ENCODE data around the gene CRIP3.
"Not testable (repeated sequence)": the region's sequence is repeated elsewhere in the genome, so short reads cannot be mapped to it uniquely, and the experiment has no call there.

Gene CRIP3

DNA sequence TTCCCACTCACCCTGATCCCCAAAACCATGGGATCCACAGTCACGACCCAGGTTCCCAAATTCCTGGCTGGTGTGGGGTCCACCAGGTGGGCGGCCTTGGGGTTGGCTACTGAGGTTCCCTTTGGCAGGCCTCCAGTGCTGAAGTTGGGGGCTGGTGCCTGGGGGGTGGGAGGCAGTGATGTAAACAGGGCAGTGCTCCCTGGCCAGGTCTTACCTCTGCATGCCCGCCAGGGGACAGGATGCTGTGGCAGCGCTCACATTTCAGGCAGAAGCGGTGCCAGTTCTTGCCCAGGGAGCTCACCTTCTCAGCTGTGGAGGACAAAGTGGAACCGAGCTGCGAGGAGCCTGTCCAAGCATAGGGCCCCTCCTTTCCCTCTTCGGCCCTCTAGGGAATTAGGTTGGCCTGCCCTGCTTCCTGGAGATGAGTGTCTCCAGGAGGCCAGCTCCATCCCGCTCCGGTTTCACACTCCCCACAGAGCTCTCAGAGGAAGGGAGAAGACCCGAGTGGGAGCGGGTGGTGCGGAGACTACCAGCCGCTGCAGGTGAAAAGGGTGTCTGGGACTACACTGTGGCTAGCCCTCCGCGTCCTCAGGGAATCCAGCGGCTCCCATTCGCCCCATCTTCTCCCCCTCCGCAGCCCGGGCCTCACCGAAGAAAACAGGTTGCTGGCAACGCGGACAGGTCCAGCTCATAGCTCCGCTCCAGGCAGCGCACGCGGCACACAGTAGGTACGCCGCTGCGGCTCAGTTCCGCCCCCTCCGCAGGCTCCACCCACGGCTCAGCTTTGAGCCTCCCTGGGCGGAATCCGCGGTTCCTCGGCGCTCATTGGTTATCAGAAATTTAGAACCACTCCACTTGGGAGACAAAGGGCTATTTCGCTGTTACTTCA lies at the start of gene CRIP3:
TSS of gene CRIP3 (minus strand) at position 726 of the 889 bp plus-strand sequence. CDS start at position 692, 34 bp downstream.
- peak; percentile 30 for DNase-seq (ENCODE audit: low read depth)

DNA sequence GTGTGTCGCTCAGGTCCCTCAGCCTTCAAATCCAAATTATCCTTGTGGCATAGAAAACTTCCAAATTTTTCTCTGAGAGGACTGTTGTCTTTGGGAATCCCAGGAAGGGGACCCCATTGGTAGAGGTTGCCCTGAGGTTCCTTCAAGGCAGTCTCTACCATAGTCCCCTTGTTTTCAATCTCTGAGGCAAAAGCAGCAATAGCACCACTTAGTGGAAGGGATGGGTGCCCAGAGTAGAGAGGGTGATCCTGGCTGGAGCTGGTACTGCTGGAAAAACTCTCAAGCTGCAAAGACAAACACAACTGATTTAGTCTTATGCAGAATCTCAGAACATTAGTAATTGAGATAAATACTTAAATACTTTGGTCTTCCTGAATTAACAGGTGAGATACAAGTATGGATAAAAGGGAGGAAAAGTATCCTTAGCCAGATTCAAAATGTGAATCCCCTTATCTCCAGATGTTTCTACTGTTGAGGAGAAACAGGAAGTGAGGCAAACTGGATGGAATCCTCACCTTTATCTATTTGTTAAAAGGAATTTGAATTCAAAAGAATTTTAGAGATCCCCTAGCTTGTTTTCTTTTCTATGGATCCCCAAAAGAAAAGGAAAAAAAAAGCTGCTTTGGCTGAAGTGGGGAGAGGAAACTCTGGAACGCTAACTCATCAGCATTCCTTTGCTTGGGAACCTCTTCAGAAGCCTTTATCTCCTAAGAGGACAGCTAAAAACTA lies 47.4 kb upstream of the CRIP3 start:
- DNase-seq (ENCODE audit: low read depth): no peak

DNA sequence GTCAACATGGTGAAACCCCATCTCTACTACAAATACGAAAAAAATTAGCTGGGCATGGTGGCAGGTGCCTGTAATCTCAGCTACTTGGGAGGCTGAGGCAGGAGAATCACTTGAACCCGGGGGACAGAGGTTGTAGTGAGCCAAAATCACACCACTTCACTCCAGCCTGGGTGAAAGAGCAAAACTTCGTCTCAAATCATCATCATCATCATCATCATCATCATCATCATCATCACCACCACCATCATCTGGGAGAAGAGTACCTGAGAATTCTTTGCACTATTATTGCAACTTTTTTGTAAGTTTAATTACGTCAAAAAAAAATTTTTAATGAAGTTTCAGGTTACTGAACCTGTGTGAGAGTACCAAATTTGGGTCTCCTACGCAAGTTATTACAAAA lies 43.3 kb upstream of the CRIP3 start:
- DNase-seq (ENCODE audit: low read depth): not testable (repeated sequence)

- DNase-seq (ENCODE audit: low read depth): no peak
These were observed 38.8 kb upstream of the CRIP3 start for GRCh38 chr6:43347444-43347843.

DNA sequence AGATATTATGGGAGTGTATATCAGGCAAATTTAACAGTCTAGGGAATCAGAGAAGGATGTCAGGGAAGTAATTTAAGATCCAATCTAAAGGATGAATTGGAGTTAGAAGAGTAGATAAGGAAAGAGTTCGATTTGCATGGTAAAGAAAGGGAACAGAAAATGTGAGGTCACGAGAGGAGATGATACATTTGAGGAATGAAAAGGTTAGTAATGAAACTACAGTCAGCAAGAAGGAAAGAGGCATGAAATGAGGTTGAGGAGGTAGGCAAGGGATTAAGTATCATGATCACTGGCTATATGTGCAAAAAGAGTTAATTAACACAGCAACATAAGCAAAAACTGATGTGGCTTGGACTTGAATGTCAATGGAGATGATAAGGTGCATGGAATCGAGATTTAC lies 38.4 kb upstream of the CRIP3 start:
- no peak for DNase-seq (ENCODE audit: low read depth)

- DNase-seq (ENCODE audit: low read depth): not testable (repeated sequence)
These were observed 37.6 kb upstream of the CRIP3 start for GRCh38 chr6:43346243-43346642.

DNA sequence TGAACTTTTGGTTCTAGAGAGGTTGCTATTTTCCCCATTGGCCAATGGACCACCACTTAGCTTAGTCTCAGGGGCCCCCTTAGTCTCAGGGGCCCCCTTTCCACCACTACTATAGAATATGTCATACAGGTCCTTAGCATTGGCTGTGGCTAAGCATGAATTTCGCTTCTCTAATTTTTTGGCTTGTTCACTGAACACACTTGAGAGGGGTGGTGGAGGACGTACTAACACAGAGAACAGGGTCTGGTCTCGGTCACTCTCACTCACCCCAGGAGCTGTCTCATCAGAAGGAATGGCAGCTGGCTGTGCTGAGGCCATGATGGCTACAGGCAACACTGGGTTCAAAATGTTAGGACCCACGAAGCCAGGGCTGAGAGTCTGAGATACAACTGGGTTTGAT lies 30.5 kb upstream of the CRIP3 start:
- no peak for DNase-seq (ENCODE audit: low read depth)

GRCh38 chr6:43338243-43338642 lies 29.6 kb upstream of the CRIP3 start:
- DNase-seq (ENCODE audit: low read depth): no peak

- no peak for DNase-seq (ENCODE audit: low read depth)
These were observed 27.8 kb upstream of the CRIP3 start for GRCh38 chr6:43336382-43336781.

DNA sequence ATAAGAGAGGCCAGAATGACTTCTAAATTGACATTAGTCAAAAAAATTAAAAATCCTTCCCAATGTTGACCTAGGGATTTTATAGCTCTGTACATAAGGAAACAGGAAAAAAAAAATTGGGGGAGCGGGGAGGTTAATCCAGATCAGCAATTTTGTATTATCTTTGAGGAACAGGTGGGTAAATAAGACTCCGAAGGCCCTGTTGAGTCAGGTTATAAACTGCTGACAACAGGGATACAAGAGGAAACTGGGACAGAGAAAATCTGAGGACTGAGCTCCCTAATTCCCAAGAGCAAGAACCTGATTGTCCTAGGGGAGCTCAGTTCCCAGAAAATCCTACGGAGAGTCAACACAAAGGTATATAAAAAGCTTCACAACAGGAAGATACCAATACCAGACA lies 26.8 kb upstream of the CRIP3 start:
- no peak for DNase-seq (ENCODE audit: low read depth)

DNA sequence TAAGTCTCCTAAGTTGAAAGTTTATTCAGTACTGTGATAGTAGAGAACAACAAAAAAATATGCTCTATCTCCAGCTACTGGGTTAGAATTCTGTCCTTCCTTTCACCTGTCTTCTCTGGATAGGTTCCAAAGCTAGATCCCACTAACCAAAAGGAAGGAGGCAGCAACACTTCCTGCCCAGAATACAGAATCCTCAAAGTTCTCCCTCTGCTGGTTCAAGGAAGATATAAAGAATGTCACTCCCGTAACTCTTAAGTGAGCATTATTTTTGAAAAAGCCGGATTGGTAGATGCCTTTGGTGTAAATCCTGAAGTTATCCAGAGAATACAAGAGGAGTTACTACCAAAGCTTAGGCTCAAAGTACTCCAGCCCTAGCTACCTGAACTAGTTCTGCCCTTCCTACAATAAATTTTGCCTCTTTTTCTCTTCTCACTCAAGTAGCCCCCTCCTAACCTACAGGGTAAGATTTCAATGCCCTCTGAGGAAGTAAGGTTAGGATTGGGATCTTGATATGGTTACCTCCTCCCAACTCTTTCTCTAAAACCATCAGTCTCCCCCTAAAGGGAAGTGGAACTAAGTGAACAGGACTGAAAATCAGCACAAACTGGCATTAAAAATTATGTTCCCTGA lies 26.0 kb upstream of the CRIP3 start:
- peak; percentile 28 for DNase-seq (ENCODE audit: low read depth)

GRCh38 chr6:43331891-43332290 lies 23.3 kb upstream of the CRIP3 start:
- no peak for DNase-seq (ENCODE audit: low read depth)

GRCh38 chr6:43331470-43331869 lies 22.8 kb upstream of the CRIP3 start:
- DNase-seq (ENCODE audit: low read depth): no peak

DNA sequence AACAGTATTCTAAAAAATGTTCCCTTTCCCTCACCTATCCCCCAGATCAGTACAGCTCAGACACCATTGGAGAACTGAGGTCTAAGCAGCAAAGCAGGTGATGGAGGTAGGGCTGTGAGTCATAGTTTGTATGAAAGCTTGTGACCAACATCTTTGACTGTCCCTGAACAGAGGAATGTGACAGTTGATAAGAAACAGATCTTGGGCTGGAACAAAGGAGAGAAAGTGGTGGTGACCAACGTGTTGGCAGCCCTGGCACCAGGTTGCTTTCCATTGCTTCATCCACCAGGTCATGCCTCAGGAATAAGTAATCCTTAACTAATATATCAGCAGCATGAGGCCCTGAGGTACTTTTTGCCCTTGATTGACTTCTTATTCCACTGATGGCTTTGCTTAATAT lies 19.9 kb upstream of the CRIP3 start:
- DNase-seq (ENCODE audit: low read depth): no peak

- DNase-seq (ENCODE audit: low read depth): no peak
These were observed 17.2 kb upstream of the CRIP3 start for GRCh38 chr6:43325876-43326275.

DNA sequence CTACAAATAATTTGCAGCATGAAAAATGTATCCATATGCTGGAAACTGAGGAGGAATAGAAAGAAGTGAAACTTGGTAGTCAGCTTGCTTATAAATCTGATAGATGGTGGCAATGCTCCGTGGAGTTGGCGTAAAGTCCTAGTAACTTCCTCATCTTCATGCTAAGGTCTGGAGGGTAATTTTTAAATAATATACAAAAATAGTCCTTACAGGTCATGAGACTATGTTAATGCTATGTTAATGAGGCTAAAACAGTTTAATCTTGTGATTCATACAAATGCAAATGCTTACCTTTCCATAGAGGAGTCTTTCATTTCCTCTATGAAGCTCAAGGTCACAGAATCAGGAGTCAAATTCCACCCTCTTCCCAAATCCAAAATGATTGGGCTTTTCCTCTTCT lies 9.4 kb upstream of the CRIP3 start:
- no peak for DNase-seq (ENCODE audit: low read depth)

DNA sequence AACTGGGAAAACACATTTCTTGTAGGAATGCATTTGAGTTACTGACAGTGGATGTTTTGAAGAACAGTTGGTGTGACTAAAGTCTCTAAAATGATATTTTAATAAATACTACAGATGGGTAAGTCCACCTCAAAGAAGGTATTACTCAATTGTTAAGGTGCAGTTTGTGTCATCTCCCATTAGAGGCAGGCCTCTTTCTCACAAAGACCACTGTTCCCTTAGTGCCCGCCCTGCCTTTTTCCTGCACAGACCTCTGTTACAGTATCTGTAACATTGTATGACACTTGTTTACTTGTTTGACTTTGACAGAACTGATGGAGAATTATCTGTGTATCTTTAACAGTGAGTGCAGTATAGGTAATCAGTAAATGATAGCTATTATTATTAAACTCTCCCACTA lies 5.2 kb upstream of the CRIP3 start:
- DNase-seq (ENCODE audit: low read depth): no peak

- no peak for DNase-seq (ENCODE audit: low read depth)
These were observed 3.0 kb upstream of the CRIP3 start for GRCh38 chr6:43311666-43312065.

GRCh38 chr6:43310624-43311023 lies 2.0 kb upstream of the CRIP3 start:
- DNase-seq (ENCODE audit: low read depth): no peak

- DNase-seq (ENCODE audit: low read depth): no peak
These were observed 1.5 kb upstream of the CRIP3 start for GRCh38 chr6:43310134-43310533.

DNA sequence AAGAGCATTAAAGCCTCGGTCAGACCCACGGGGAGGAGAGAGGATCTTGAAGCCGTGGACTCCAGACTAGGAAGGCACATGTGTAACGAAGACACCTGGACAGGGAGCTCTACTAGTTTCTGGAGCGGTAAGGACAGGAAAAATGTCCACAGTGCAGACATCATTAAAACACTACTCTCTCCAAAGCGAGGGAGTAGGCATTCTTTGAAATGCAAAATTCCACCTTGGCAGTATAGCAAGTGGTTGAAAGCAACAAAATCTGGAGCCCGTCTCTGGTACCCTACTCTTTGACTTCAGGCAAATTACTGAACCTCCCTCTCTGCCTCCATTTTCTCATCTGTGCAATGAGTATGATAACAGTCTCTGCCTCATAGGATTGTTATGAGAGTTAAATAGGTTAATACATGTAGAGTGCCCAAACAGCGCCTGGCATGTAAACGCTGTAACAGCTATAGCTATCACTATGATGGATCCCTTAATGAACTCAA lies 408 bp upstream of the CRIP3 start:
- DNase-seq (ENCODE audit: low read depth): no peak

DNA sequence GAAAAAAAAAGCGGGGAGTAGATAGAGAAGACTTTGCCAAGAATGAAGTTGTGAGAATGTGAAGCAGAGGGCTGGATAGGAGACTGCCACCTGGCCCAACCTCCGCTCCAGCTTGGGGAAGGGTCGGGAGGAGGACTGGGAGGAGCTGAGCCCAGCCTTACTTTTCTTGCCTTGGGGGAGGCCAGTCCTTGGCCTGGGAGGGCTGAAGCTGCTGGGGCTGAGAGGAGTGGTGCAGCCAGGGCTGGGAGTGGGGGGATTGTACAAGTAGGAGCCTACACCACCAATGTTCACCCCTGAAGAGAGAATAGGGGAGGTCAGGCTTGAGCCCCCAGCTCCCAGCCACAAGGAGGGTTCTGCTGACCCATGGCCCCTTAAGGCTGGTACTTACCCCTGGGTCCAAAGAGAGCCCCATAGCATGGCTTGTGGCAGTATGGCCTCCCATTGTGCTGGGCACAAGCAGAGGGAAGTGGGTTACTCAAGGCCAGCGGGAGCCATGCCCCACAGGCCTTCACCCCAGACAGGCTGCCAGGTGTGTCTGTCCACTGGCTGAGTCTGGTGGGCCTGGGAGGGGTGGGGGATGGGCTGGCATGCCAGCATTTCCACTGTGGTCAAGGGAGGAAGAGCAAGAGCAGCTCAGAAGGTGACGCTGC lies 1.1 kb downstream of the CRIP3 start:
- DNase-seq (ENCODE audit: low read depth): no peak
